ENCODE data around the gene SMARCD3.
A peak's percentile ranks its signal among the peaks of the same experiment; 100 is the strongest.

SMARCD3 gene

DNA sequence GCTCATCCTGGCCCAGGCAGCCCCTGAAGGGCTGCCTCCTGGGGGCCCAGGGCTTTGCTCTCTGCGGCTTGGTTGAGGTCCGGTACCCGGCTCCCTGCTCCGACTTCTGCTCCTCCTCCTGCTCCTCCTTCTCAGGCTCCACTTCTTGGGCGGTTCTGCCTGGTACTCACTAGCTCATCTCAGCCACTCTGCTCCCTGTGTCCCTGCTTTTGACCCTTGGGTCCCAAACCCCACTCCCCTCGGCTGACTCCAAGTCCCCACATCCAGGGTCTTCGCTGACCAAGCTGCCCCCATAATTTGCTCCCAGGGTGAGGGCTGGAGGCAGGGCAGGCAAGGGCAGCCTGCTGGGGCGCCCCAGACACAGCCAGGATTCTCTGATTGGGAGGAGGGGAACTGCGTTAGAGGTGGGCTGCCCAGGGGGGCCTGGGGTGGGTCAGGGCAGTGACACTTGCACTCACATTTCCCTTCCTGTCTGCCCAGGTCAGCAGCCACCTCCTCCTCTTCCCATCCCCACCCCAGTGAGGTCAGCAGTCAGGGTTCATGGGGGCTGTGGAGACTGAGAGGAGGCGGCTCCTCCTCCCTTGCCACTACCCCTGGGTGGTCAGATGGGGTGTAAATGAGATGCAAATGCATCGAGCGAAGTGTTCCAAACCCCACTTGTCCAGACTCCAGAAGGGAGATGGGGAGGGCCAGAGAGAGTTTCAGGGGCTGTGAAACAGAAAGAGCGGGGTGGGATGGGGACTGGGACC is 2.2 kb downstream of the SMARCD3 start:
- no peak for DNase-seq (ENCODE audit: low read depth)
- TF ChIP-seq, protein P1, sequence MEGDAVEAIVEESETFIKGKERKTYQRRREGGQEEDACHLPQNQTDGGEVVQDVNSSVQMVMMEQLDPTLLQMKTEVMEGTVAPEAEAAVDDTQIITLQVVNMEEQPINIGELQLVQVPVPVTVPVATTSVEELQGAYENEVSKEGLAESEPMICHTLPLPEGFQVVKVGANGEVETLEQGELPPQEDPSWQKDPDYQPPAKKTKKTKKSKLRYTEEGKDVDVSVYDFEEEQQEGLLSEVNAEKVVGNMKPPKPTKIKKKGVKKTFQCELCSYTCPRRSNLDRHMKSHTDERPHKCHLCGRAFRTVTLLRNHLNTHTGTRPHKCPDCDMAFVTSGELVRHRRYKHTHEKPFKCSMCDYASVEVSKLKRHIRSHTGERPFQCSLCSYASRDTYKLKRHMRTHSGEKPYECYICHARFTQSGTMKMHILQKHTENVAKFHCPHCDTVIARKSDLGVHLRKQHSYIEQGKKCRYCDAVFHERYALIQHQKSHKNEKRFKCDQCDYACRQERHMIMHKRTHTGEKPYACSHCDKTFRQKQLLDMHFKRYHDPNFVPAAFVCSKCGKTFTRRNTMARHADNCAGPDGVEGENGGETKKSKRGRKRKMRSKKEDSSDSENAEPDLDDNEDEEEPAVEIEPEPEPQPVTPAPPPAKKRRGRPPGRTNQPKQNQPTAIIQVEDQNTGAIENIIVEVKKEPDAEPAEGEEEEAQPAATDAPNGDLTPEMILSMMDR (conservative IDR thresholded peaks at IDR 0.05; ENCODE audit: control insufficient read depth, insufficient read depth, low read depth, low read length), result no peak
- peak overlapping the region; percentile 7 for H3K4me3 ChIP-seq (ENCODE audit: control insufficient read depth, low read depth, low read length)

DNA sequence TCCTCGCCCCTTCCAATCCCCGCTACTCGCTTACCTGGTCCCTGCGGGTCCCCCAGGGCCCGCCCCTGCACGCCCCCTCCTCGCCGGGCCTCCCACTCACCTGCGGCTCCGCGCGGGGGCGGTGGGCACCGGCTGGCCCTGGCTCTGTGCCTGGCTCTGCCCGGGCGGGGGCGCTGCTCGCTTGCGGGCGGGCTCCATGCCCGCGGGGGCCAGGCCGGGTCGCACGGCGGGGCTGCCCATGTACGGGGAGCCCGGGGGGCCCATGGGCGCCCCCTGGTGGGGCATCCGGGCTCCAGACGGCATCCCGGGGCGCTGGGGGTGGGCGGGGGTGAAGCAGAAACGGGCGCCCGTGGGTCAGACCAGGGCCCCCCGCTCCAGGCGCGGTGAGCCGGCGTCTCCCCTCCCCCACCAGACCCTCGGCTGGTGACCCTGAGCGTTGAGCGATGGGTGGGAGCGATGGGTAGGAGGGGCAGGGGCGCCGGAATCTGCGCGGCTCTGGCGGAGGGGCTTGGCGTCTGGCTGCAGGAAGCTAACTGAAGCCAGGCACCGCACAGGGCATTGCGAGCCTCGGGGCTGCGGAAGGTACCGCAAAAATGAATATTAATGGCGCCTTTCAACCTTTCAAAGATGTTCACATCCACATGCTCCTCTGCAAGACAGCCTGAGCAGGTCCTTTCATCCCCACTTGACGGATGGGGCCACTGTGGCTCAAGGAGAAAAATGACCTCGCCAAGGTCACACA is 3.0 kb downstream of the SMARCD3 start:
- TF ChIP-seq, protein P1 (conservative IDR thresholded peaks at IDR 0.05; ENCODE audit: control insufficient read depth, insufficient read depth, low read depth, low read length), result no peak
- H3K4me3 ChIP-seq (ENCODE audit: control insufficient read depth, low read depth, low read length), result peak overlapping the region; percentile 7

DNA sequence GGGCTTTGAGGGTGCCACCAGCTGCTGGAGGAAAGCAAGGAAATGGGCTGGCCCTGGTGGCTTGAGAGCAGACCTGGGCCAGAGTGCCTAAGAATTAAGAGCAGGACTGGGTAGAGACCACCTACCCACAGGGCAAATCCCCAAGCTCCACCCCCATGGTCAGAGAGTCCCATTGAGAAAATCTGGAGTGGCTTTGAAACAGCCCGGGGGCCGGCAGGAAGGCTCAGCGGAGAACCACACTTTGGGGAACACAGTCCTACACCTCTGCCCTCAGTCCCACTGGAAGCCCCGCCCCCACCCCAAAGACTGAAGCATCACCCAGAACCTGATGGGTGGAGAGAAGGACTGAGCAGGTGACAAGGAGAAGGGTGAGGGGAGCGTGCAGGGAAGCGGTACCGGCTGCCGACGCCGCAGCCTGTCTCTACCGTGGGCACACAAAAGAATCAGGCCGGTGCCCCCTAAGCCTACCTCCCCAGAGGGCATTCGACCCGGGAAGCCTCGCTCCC is 3.6 kb downstream of the SMARCD3 start:
- DNase-seq (ENCODE audit: low read depth), result no peak
- no peak overlapping the region for H3K4me3 ChIP-seq (ENCODE audit: control insufficient read depth, low read depth, low read length)
- TF ChIP-seq, protein P1 (conservative IDR thresholded peaks at IDR 0.05; ENCODE audit: control insufficient read depth, insufficient read depth, low read depth, low read length), result no peak

More for the DNA sequence above, 3.0 kb downstream of the SMARCD3 start:
- DNase-seq (ENCODE audit: low read depth), result no peak

GRCh38 chr7:151244196-151244840 is 4.2 kb downstream of the SMARCD3 start:
- no peak overlapping the region for H3K4me3 ChIP-seq (ENCODE audit: control insufficient read depth, low read depth, low read length)
- TF ChIP-seq, protein P1 (conservative IDR thresholded peaks at IDR 0.05; ENCODE audit: control insufficient read depth, insufficient read depth, low read depth, low read length), result peak; percentile 93
- DNase-seq (ENCODE audit: low read depth), result peak; percentile 61

DNA sequence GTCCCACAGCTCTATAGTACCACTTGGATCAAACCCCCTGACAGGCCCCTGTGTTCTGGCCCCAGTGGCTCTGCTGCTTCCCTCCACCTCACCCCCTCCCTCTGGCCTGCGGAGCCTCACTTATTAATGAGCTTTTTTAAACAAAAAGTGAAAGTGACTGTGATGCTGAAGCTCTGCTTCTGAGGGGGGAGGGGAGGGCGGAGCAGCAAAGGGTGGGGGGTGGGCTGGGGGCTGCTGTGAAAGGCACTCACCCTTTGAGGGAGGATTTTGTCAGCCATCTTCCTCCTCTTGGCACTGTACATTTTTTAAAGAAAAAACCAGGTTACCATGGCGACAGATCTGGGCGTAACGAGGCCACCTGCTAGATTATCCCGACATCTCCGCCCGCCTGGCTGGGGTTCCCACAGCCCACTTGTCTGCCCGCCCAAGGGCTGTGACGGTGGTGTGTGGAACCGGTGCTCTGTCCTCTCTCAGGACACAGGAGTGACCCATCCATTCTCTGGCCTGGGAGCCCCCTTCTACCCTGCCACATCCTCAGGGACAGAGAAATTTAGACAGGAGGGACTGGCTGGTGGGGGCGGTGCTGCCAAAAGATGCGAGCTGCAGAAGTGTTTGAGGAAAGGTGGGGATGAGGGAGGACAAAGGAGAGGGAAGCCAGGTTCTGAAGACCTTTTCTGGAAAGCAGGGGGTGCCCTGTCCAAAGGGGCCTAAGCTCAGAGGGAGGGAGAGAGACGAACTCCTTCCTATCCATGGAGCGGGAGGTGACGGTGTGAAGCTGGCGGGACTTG is 4.9 kb downstream of the SMARCD3 start:
- DNase-seq (ENCODE audit: low read depth), result no peak
- no peak overlapping the region for H3K4me3 ChIP-seq (ENCODE audit: control insufficient read depth, low read depth, low read length)
- TF ChIP-seq, protein P1 (conservative IDR thresholded peaks at IDR 0.05; ENCODE audit: control insufficient read depth, insufficient read depth, low read depth, low read length), result no peak

GRCh38 chr7:151243045-151243349 is 5.5 kb downstream of the SMARCD3 start:
- H3K4me3 ChIP-seq (ENCODE audit: control insufficient read depth, low read depth, low read length), result no peak overlapping the region
- DNase-seq (ENCODE audit: low read depth), result no peak
- TF ChIP-seq, protein P1 (conservative IDR thresholded peaks at IDR 0.05; ENCODE audit: control insufficient read depth, insufficient read depth, low read depth, low read length), result no peak

All from fibroblast of mammary gland (primary cell).